Measurements from ENCODE around the gene PERM1.

The PERM1 gene

DNA sequence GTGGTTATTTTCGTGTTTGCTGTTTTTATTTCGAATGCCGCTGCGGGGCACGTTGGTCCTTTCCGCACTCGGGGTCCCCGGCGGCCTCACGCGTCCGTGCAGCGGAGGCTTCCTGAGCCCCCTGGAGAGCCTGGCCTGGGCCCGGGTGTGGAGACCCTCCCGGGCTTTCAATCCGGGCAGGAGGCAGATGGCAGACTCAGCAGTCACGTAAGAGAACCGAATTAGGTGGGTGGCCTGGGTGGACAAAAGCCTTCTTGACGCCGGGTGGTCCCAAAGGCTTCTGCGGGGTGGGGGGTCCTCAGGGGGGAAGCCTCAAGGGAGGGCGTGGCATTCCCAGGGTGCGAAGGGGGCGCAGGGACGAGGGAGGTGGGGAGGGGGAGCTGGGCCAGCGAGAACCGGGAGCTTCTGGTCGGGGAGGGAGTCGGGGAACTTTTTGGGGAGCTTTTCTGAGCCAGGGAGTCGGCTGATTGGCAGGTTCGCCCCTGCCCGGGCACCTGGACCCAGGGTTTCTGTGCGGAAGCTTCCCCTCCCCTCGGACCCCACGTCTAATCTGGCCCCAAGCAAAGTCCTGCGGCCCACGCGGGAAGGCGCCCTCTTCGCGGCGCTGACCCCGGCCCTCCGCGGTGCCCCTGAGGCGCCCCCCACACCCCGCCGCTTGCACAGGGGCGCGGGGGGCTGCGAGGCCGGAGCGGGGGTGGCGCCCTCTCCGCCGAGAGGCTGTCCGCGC, 19.3 kb upstream of the PERM1 start:
- Histone ChIP-seq H3K4me1 (peaks cover 36 to 83% (median 68%) of the 10 kb centered on the region in 10 experiments), H3K9ac (peak overlapping the region in 10 of 11 experiments; percentile 48 to 77 (median 70); a peak in 15 of 22 replicates), H3K27ac (peak overlapping the region in 6 of 11 experiments; percentile 16 to 65 (median 44); a peak in 8 of 22 replicates), H3K4me2 (peak overlapping the region; percentile 89 to 100 (median 97)), H4K20me1 (peaks cover 0 to 77% (median 37%) of the 10 kb centered on the region in 11 experiments; a peak in 18 of 22 replicates), H3K36me3 (no peaks in the 10 kb centered on the region), H3K4me3 (peak overlapping the region; percentile 55 to 75 (median 66)), H3K9me3 (replicated peaks in 1 of 11) (no peaks in the 10 kb centered on the region), H3K27me3 (peaks cover 72 to 92% (median 84%) of the 10 kb centered on the region in 11 experiments)
- TF ChIP-seq Cebpa-rat (IDR thresholded peaks at IDR 0.05): no peak; a peak in 2 of 22 replicates

DNA sequence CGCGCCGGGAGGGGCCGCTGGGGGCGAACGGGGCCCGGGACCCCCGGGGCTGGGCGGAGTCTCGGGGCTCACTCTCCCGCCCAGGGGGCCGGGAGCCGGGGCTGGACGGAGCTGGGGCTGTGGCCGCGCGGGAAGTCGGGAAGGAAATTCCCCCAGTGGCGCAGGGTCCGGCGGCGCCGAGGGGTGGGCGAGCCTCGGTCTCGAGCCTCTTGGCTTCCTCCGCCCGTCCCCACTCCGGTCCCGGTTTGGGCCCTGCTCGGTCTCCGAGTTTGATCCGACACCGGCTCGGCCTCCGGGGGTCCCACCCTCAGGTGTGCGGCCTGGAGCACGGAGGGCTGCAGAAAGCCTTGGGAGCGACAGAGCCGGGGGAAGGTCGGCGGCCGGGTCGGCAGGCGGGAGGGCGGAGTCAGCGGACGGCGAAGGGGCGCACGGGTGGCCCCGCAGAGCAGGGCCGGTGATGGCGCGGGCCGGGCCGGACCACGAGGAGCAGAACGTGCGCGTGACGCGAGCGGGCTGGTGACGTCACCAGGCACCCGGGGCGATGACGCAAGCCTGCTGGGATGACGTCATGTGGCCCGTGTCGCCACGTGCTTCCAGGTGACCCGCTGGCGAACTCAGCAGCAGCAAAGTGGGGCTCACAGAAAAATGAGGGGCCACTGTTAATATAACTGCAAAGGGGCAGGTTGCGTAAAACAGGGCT, 18.6 kb upstream of the PERM1 start:
- Histone ChIP-seq H3K36me3 (no peaks in the 10 kb centered on the region), H4K20me1 (peaks cover 0 to 80% (median 37%) of the 10 kb centered on the region in 11 experiments; a peak in 18 of 22 replicates), H3K4me1 (peaks cover 36 to 76% (median 65%) of the 10 kb centered on the region in 10 experiments), H3K27me3 (peaks cover 79 to 99% (median 91%) of the 10 kb centered on the region in 11 experiments), H3K9ac (peak overlapping the region; percentile 47 to 77 (median 69)), H3K4me2 (peak overlapping the region; percentile 89 to 100 (median 97)), H3K4me3 (peak overlapping the region; percentile 55 to 75 (median 66)), H3K9me3 (replicated peaks in 1 of 11) (no peaks in the 10 kb centered on the region), H3K27ac (peak overlapping the region; percentile 16 to 65 (median 41); a peak in 16 of 22 replicates)
- TF ChIP-seq Cebpa-rat (IDR thresholded peaks at IDR 0.05): peak in 7 of 11 experiments; percentile 40 to 90 (median 75); a peak in 12 of 22 replicates

DNA sequence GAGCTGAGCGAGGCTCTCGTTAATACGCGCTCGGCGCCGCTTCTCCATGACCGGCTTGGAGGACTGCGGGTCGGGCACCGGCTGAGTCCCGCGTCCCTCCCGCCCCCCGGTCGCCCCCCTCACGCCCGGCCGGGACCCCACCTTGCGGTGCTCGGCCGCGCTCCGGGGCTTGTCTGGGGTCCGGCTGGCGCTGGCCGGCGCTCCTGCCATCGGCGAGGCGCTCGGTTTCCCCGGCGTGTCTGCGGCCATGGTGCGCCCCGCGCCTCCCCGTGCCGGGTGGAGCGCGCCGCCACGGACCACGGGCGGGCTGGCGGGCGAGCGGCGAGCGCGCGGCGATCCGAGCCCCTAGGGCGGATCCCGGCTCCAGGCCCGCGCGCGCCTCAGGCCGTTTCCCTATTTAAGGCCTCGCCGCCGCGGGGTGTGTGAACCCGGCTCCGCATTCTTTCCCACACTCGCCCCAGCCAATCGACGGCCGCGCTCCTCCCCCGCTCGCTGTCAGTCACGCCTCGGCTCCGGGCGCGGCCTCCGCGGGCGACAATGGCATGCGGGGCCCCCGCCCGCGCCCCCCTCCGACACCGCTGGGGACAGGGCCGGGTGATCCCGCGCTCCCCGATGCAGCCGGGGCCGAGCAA, 17.9 kb upstream of the PERM1 start, which contains the start of gene HES4:
Gene HES4 (minus strand): TSS at position 373 of the 632 bp plus-strand sequence. CDS start 124 bp downstream, at position 249.
- no peaks in the 10 kb centered on the region for H3K9me3 ChIP-seq (replicated peaks in 1 of 11)
- peaks cover 30 to 69% (median 58%) of the 10 kb centered on the region in 10 experiments for H3K4me1 ChIP-seq
- no peak for TF ChIP-seq Cebpa-rat (IDR thresholded peaks at IDR 0.05)
- peak within 1 kb of the TSS; percentile 55 to 75 (median 66) for H3K4me3 ChIP-seq
- H3K27ac ChIP-seq: peak within 1 kb of the TSS; percentile 16 to 65 (median 41); a peak in 16 of 22 replicates
- peak within 1 kb of the TSS; percentile 89 to 100 (median 97) for H3K4me2 ChIP-seq
- peaks cover 86 to 100% (median 93%) of the 10 kb centered on the region in 11 experiments for H3K27me3 ChIP-seq
- H4K20me1 ChIP-seq: peaks cover 0 to 77% (median 37%) of the 10 kb centered on the region in 11 experiments; a peak in 18 of 22 replicates
- H3K9ac ChIP-seq: peak within 1 kb of the TSS; percentile 47 to 77 (median 69)
- H3K36me3 ChIP-seq: no peaks in the 10 kb centered on the region

GRCh38 chr1:998995-999724, 17.3 kb upstream of the PERM1 start:
- TF ChIP-seq Cebpa-rat (IDR thresholded peaks at IDR 0.05): no peak
- Histone ChIP-seq H3K36me3 (no peaks in the 10 kb centered on the region), H4K20me1 (peaks cover 0 to 70% (median 37%) of the 10 kb centered on the region in 11 experiments; a peak in 18 of 22 replicates), H3K27me3 (peaks cover 92 to 100% (median 96%) of the 10 kb centered on the region in 11 experiments), H3K4me3 (peak overlapping the region; percentile 55 to 75 (median 66)), H3K9ac (peak overlapping the region in 10 of 11 experiments; percentile 3 to 74 (median 57); a peak in 14 of 22 replicates), H3K9me3 (replicated peaks in 1 of 11) (no peaks in the 10 kb centered on the region), H3K4me1 (peaks cover 23 to 62% (median 51%) of the 10 kb centered on the region in 10 experiments), H3K27ac (no peak overlapping the region), H3K4me2 (peak overlapping the region; percentile 89 to 100 (median 97))

GRCh38 chr1:998745-998994, 16.8 kb upstream of the PERM1 start:
- Histone ChIP-seq H3K36me3 (no peaks in the 10 kb centered on the region), H3K27ac (no peak overlapping the region), H3K4me2 (peak overlapping the region; percentile 89 to 100 (median 97)), H3K27me3 (peaks cover 88 to 100% (median 98%) of the 10 kb centered on the region in 11 experiments), H3K9me3 (replicated peaks in 1 of 11) (no peaks in the 10 kb centered on the region), H4K20me1 (peaks cover 0 to 66% (median 37%) of the 10 kb centered on the region in 11 experiments; a peak in 18 of 22 replicates), H3K4me1 (peaks cover 20 to 58% (median 47%) of the 10 kb centered on the region in 10 experiments; a peak in 19 of 20 replicates), H3K4me3 (peak overlapping the region; percentile 55 to 75 (median 66)), H3K9ac (peak overlapping the region in 9 of 11 experiments; percentile 21 to 74 (median 56); a peak in 13 of 22 replicates)
- TF ChIP-seq Cebpa-rat (IDR thresholded peaks at IDR 0.05): no peak

DNA sequence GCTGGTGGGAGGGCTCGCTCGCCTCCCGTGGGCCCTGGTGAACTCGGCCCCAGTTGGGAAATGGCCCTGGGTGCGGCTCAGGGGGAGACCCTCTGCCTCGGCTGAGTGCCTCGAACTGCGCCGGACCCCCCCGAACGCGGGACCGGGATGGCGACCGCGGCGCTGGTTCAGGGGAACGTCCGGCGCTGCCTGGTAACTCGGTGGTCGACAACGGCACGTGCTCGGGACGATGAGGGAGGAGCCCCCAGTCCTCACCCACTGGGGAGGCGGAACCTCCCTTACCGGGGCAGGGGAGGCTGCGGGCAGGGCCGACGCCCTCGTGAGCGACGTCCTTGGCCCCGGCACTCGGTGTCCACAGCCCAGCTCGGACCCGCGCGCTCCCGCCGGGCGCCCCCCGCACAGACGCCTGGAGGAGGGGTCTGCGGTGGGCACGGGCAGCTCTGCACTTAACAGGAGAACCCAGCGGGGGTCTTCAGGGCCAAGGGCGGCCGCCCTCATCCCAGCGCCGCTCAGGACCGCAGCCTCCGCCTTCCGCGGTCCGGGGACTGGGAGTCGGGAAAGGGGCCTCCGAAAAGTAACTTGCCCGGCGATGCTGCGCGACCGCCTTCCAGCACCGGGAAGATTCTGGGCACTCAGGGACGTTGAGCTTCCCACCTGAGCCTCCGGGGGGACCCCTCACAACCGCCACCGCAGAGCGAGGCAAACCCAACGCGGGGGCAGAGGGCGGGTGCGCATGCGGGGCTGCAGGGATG, 16.3 kb upstream of the PERM1 start:
- H3K9me3 ChIP-seq (replicated peaks in 1 of 11): no peaks in the 10 kb centered on the region
- no peak overlapping the region for H3K27ac ChIP-seq
- H3K4me2 ChIP-seq: peak overlapping the region in 10 of 11 experiments; percentile 26 to 100 (median 90); a peak in 18 of 22 replicates
- peaks cover 0 to 63% (median 37%) of the 10 kb centered on the region in 11 experiments; a peak in 18 of 22 replicates for H4K20me1 ChIP-seq
- peaks cover 20 to 58% (median 47%) of the 10 kb centered on the region in 10 experiments; a peak in 19 of 20 replicates for H3K4me1 ChIP-seq
- H3K27me3 ChIP-seq: peaks cover 88 to 100% (median 97%) of the 10 kb centered on the region in 11 experiments
- no peaks in the 10 kb centered on the region for H3K36me3 ChIP-seq
- peak overlapping the region in 5 of 10 experiments; percentile 11 to 68 (median 26); a peak in 4 of 20 replicates for H3K4me3 ChIP-seq
- H3K9ac ChIP-seq: no peak overlapping the region; a peak in 1 of 22 replicates
- no peak for TF ChIP-seq Cebpa-rat (IDR thresholded peaks at IDR 0.05)

GRCh38 chr1:997713-997992, 15.8 kb upstream of the PERM1 start:
- no peak for TF ChIP-seq Cebpa-rat (IDR thresholded peaks at IDR 0.05)
- no peaks in the 10 kb centered on the region; a peak in 1 of 22 replicates for H3K9me3 ChIP-seq (replicated peaks in 1 of 11)
- peaks cover 0 to 59% (median 37%) of the 10 kb centered on the region in 11 experiments; a peak in 18 of 22 replicates for H4K20me1 ChIP-seq
- H3K27me3 ChIP-seq: peaks cover 84 to 98% (median 92%) of the 10 kb centered on the region in 11 experiments
- peaks cover 20 to 53% (median 45%) of the 10 kb centered on the region in 10 experiments; a peak in 19 of 20 replicates for H3K4me1 ChIP-seq
- H3K4me3 ChIP-seq: no peak overlapping the region
- no peaks in the 10 kb centered on the region for H3K36me3 ChIP-seq
- H3K27ac ChIP-seq: no peak overlapping the region
- peak overlapping the region in 1 of 11 experiments; percentile 54; a peak in 2 of 22 replicates for H3K4me2 ChIP-seq
- H3K9ac ChIP-seq: no peak overlapping the region

Data from BLaER1 treated with 17β-estradiol and CSF1 and Interleukin-3, amounts not matched to agents 10 nM and 100 nM (cell line).